IMR-90 (cell line): ENCODE data around the gene UNC5A. TPM values are rescaled to one million over a fixed set of nuclear protein-coding genes. Genes with fewer than 3 reads are reported as not detected.

Experiments used
- ATAC-seq: fragments of 200-7000 bp; cut with Tn5 transposase; 2 replicates; pipeline ENCODE4 v1.9.1; 2020; ENCODE audit warnings: low read depth, mild to moderate bottlenecking, moderate library complexity
- BruUV-seq: library from RNA; stranded (reverse); fragments of 400-500 nt; replicated peaks from 2 replicates; lab custom pipeline; 2021; lab: Mats Ljungman, UMichigan
- CTCF ChIA-PET: fragments of 300-600 bp; formaldehyde crosslinking; extraction: SDS; loops from one replicate; lab custom pipeline; 2021; ENCODE audit warnings: antibody characterized with exemption; lab: Yijun Ruan, JAX
- POLR2A ChIA-PET: fragments of 300-600 bp; sonication (Branson Sonifier 250); formaldehyde crosslinking; loops from one replicate; lab custom pipeline; 2022; ENCODE audit warnings: antibody characterized with exemption; ENCODE audit not compliant: unreplicated experiment; lab: Charles Lee
- DNase-seq: peaks from one replicate; pipeline ENCODE4 v3.0.0; 2013
- H2AFZ ChIP-seq: replicated peaks from 2 replicates; pipeline ENCODE3; 2013; ENCODE audit warnings: low read length, mild to moderate bottlenecking; ENCODE audit not compliant: poor library complexity
- H2AK5ac ChIP-seq: 2 replicates; pipeline ENCODE4 v1.6.1; 2013; ENCODE audit warnings: low read depth, low read length, inconsistent platforms
- H2AK9ac ChIP-seq: replicated peaks from 2 replicates; pipeline ENCODE3; 2013; ENCODE audit warnings: mild to moderate bottlenecking, low read depth, low read length, moderate library complexity; ENCODE audit not compliant: poor library complexity
- H2BK120ac ChIP-seq: 2 replicates; pipeline ENCODE4 v1.6.1; 2013; ENCODE audit warnings: low read depth, low read length, inconsistent platforms
- H2BK15ac ChIP-seq: 3 replicates; pipeline ENCODE4 v1.6.1; 2013; ENCODE audit warnings: low read depth, low read length, inconsistent platforms
- H2BK20ac ChIP-seq: 2 replicates; pipeline ENCODE4 v1.6.1; 2013; ENCODE audit warnings: low read depth, mild to moderate bottlenecking, inconsistent platforms, low read length, moderate library complexity
- H2BK5ac ChIP-seq: 2 replicates; pipeline ENCODE4 v1.6.1; 2013; ENCODE audit warnings: mild to moderate bottlenecking, low read depth, low read length, inconsistent platforms; ENCODE audit not compliant: poor library complexity, severe bottlenecking
- H3K14ac ChIP-seq: replicated peaks from 2 replicates; pipeline ENCODE4 v1.6.1; 2013; ENCODE audit warnings: low read depth, low read length, inconsistent platforms
- H3K18ac ChIP-seq: 2 replicates; pipeline ENCODE4 v1.6.1; 2013; ENCODE audit warnings: low read depth, low read length, control low read depth
- H3K23ac ChIP-seq: 2 replicates; pipeline ENCODE4 v1.6.1; 2013; ENCODE audit warnings: low read depth, low read length, inconsistent platforms
- H3K27ac ChIP-seq: 2 replicates; pipeline ENCODE4 v1.5.1; 2013; ENCODE audit warnings: mild to moderate bottlenecking, control low read depth, low read length; ENCODE audit not compliant: insufficient read depth
- H3K27me3 ChIP-seq: 2 replicates; pipeline ENCODE4 v1.6.1; 2013; ENCODE audit warnings: low read length; ENCODE audit not compliant: control insufficient read depth, insufficient read depth
- H3K36me3 ChIP-seq: 2 replicates; pipeline ENCODE4 v1.6.1; 2013; ENCODE audit warnings: low read length, mixed read lengths; ENCODE audit not compliant: control insufficient read depth, insufficient read depth
- H3K4ac ChIP-seq: 2 replicates; pipeline ENCODE4 v1.6.1; 2013; ENCODE audit warnings: low read depth, low read length, inconsistent platforms
- H3K4me1 ChIP-seq: 2 replicates; pipeline ENCODE4 v1.6.1; 2013; ENCODE audit warnings: low read length, mixed read lengths; ENCODE audit not compliant: control insufficient read depth, insufficient read depth
- H3K4me2 ChIP-seq: 2 replicates; pipeline ENCODE4 v1.6.1; 2013; ENCODE audit warnings: low read depth, mild to moderate bottlenecking, control low read depth, low read length, moderate library complexity
- H3K4me3 ChIP-seq: 2 replicates; pipeline ENCODE4 v1.5.1; 2013; ENCODE audit warnings: low read depth, mild to moderate bottlenecking, control low read depth, low read length, moderate library complexity; ENCODE audit not compliant: insufficient read depth
- H3K56ac ChIP-seq: 2 replicates; pipeline ENCODE4 v1.6.1; 2013; ENCODE audit warnings: low read length, inconsistent platforms; ENCODE audit not compliant: insufficient read depth; ENCODE audit errors: extremely low read depth
- H3K79me1 ChIP-seq, 2 experiments: 2 replicates each; pipeline ENCODE4 v1.6.1; 2013; ENCODE audit warnings: low read length in 2 of 2, inconsistent platforms in 1 of 2, low read depth in 1 of 2
- H3K9ac ChIP-seq: 2 replicates; pipeline ENCODE4 v1.6.1; 2013; ENCODE audit warnings: low read depth, low read length, control low read depth
- H3K9me1 ChIP-seq: 2 replicates; pipeline ENCODE4 v1.6.1; 2013; ENCODE audit warnings: low read length, inconsistent platforms; ENCODE audit not compliant: insufficient read depth
- H3K9me3 ChIP-seq: 2 replicates; pipeline ENCODE4 v1.6.1; 2013; ENCODE audit warnings: low read length; ENCODE audit not compliant: control insufficient read depth, insufficient read depth
- H4K20me1 ChIP-seq: 2 replicates; pipeline ENCODE4 v1.6.1; 2013; ENCODE audit warnings: low read length, inconsistent platforms; ENCODE audit not compliant: insufficient read depth
- H4K5ac ChIP-seq: 2 replicates; pipeline ENCODE4 v1.6.1; 2013; ENCODE audit warnings: mild to moderate bottlenecking, low read depth, low read length, control low read depth
- H4K8ac ChIP-seq, 2 experiments: 2 replicates each; pipeline ENCODE4 v1.6.1; 2013; ENCODE audit warnings: low read depth in 2 of 2, low read length in 2 of 2, control low read depth in 1 of 2, inconsistent platforms in 1 of 2
- H4K91ac ChIP-seq: 2 replicates; pipeline ENCODE4 v1.6.1; 2013; ENCODE audit warnings: low read depth, low read length, inconsistent platforms; ENCODE audit not compliant: insufficient read depth
- BHLHE40 ChIP-seq: fragments of 150-350 bp; IDR thresholded peaks from 2 replicates; pipeline ENCODE4 v1.6.1; 2016; ENCODE audit warnings: mild to moderate bottlenecking, low read depth, low read length
- CEBPB ChIP-seq: IDR thresholded peaks from 2 replicates; pipeline ENCODE4 v1.6.1; 2012; ENCODE audit warnings: low read depth, low read length, improper control_type of control experiment
- CHD1 ChIP-seq: IDR thresholded peaks from 2 replicates; pipeline ENCODE4 v1.6.1; 2012; ENCODE audit warnings: low read depth, low read length, improper control_type of control experiment
- FOS ChIP-seq: fragments of 150-350 bp; IDR thresholded peaks from 2 replicates; pipeline ENCODE4 v1.6.1; 2016; ENCODE audit warnings: low read depth, low read length
- MAFK ChIP-seq: IDR thresholded peaks from 2 replicates; pipeline ENCODE4 v1.6.1; 2012; ENCODE audit warnings: low read depth, low read length, improper control_type of control experiment
- MAZ ChIP-seq: IDR thresholded peaks from 2 replicates; pipeline ENCODE4 v1.6.1; 2012; ENCODE audit warnings: low read depth, mild to moderate bottlenecking, low read length, improper control_type of control experiment, moderate library complexity, borderline replicate concordance
- MXI1 ChIP-seq: IDR thresholded peaks from 2 replicates; pipeline ENCODE4 v1.6.1; 2012; ENCODE audit warnings: low read depth, mild to moderate bottlenecking, low read length, moderate library complexity, borderline replicate concordance
- NFE2L2 ChIP-seq: fragments of 150-350 bp; IDR thresholded peaks from 2 replicates; pipeline ENCODE4 v1.6.1; 2016; ENCODE audit warnings: low read depth, mild to moderate bottlenecking, low read length
- POLR2A ChIP-seq: IDR thresholded peaks from 2 replicates; pipeline ENCODE4 v1.6.1; 2012; ENCODE audit warnings: mild to moderate bottlenecking, low read depth, low read length
- RAD21 ChIP-seq: IDR thresholded peaks from 2 replicates; pipeline ENCODE4 v1.6.1; 2012; ENCODE audit warnings: low read length, improper control_type of control experiment
- RCOR1 ChIP-seq: IDR thresholded peaks from 2 replicates; pipeline ENCODE4 v1.6.1; 2012; ENCODE audit warnings: mild to moderate bottlenecking, low read length, improper control_type of control experiment; ENCODE audit not compliant: insufficient replicate concordance
- RFX5 ChIP-seq: IDR thresholded peaks from 2 replicates; pipeline ENCODE4 v1.8.0; 2012; ENCODE audit warnings: low read depth, mild to moderate bottlenecking, low read length, moderate library complexity
- SMC3 ChIP-seq: fragments of 150-350 bp; IDR thresholded peaks from 2 replicates; pipeline ENCODE4 v1.6.1; 2016; ENCODE audit warnings: low read depth, mild to moderate bottlenecking, antibody characterized with exemption, low read length, moderate library complexity
- WGBS, 2 experiments: methylation state at CpG; one replicate each; pipeline versions ENCODE4 v1.1.5 to v1.1.7; 2013; ENCODE audit warnings: missing lambda C conversion rate in 2 of 2; ENCODE audit not compliant: insufficient read length in 1 of 2; ENCODE audit errors: extremely low coverage in 2 of 2; 5-methylcytosine and 5-hydroxymethylcytosine counted together
- dilution Hi-C: fragments of 300-500 bp; cut with HindIII; formaldehyde crosslinking; loops from one replicate; pipeline ENCODE4 v1.14.3; 2018; ENCODE audit warnings: low sequenced_read_pairs; ENCODE audit not compliant: unreplicated experiment
- in situ Hi-C: fragments of 300-500 bp; cut with MboI; formaldehyde crosslinking; loops from 3 replicates; pipeline ENCODE4 v1.14.3; 2019; ENCODE audit warnings: low sequenced_read_pairs, inconsistent platforms, mixed read lengths
- intact Hi-C: fragments of 100-400 bp; cut with micrococcal nuclease; formaldehyde crosslinking; loops from 2 replicates; pipeline ENCODE4 v1.10.0; 2022
- polyA plus RNA-seq, 3 experiments: library from polyadenylated mRNA; depleted of rRNA; stranded (reverse); fragments of >200 nt; gene quantifications; 2 replicates each; pipeline ENCODE4 v1.2.3, GENCODE V29; 2012; ENCODE audit warnings: low replicate concordance in 1 of 3
- total RNA-seq: library from RNA; depleted of rRNA; stranded (reverse); fragments of >200 nt; gene quantifications from 2 replicates; pipeline ENCODE4 v1.2.3, GENCODE V29; 2012
- TF ChIP-seq, protein P1 (sequence below): fragments of 150-350 bp; IDR thresholded peaks from 2 replicates; pipeline ENCODE4 v1.6.1; 2016; ENCODE audit warnings: low read depth, mild to moderate bottlenecking, low read length, moderate library complexity, borderline replicate concordance
- TF ChIP-seq, protein P2 (sequence below): fragments of 150-350 bp; IDR thresholded peaks from 2 replicates; pipeline ENCODE4 v1.6.1; 2017; ENCODE audit warnings: mild to moderate bottlenecking, antibody characterized with exemption, low read length, low read depth
- TF ChIP-seq, protein P3 (sequence below): conservative IDR thresholded peaks from 2 replicates; pipeline ENCODE4 v1.5.1; 2012; ENCODE audit warnings: mild to moderate bottlenecking, low read depth, low read length, improper control_type of control experiment

The UNC5A gene
- total and polyA plus RNA-seq, 2 of the 4 experiments (the other 2 are of a cell fraction), result not detected

DNA sequence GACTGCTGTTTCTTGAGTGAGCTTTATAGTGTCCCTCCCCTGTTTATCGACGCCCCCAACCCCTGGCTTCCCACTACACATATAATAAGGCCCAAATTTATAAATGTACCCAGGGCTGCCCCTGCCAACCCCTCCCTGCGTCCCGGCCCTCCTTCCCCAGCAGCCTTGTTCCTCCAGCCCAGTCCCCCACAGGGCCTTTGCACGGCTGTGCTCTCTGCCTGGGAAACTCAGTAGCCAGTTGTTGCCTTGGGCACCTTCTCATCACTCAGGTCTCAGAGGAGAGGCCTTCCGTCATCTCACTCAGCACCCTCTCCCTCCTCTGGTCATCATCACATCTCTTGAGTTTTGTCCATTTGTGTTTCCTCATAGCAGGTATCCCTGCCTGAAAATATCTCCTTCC is 15.8 kb upstream of the UNC5A start:
- Histone ChIP-seq H2AK5ac (no peak overlapping the region), H3K23ac (no peak overlapping the region), H2AFZ (no peak overlapping the region), H4K20me1 (no peaks in the 10 kb centered on the region), H3K4ac (no peak overlapping the region), H3K56ac (no peak overlapping the region), H3K4me1 (no peaks in the 10 kb centered on the region), H2AK9ac (no peak overlapping the region), H3K9me3 (no peaks in the 10 kb centered on the region), H3K79me1 (no peaks in the 10 kb centered on the region), H2BK120ac (no peak overlapping the region), H2BK20ac (no peak overlapping the region), H3K27me3 (peaks cover 61% of the 10 kb centered on the region), H3K4me3 (no peak overlapping the region), H3K18ac (no peak overlapping the region), H3K36me3 (no peaks in the 10 kb centered on the region), H3K4me2 (no peak overlapping the region), H3K9ac (no peak overlapping the region), H4K5ac (no peak overlapping the region), H2BK5ac (no peak overlapping the region), H3K9me1 (no peaks in the 10 kb centered on the region; the same call in 1 of the 2 replicates), H4K8ac (no peak overlapping the region), H3K27ac (no peak overlapping the region), H2BK15ac (no peak overlapping the region), H3K14ac (no peak overlapping the region), H4K91ac (no peak overlapping the region)
- no TSS peak for BruUV-seq
- ChIA-PET POLR2A (no interaction called here), CTCF (no interaction called here)
- TF ChIP-seq RCOR1 (no peak), MAZ (no peak), MXI1 (no peak), FOS (no peak), SMC3 (no peak), NFE2L2 (no peak), RAD21 (no peak), POLR2A (no peak), CHD1 (no peak), RFX5 (no peak), CEBPB (no peak), BHLHE40 (no peak), MAFK (no peak)
- TF ChIP-seq, protein P1, sequence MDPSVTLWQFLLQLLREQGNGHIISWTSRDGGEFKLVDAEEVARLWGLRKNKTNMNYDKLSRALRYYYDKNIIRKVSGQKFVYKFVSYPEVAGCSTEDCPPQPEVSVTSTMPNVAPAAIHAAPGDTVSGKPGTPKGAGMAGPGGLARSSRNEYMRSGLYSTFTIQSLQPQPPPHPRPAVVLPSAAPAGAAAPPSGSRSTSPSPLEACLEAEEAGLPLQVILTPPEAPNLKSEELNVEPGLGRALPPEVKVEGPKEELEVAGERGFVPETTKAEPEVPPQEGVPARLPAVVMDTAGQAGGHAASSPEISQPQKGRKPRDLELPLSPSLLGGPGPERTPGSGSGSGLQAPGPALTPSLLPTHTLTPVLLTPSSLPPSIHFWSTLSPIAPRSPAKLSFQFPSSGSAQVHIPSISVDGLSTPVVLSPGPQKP, result no peak
- TF ChIP-seq, protein P2, sequence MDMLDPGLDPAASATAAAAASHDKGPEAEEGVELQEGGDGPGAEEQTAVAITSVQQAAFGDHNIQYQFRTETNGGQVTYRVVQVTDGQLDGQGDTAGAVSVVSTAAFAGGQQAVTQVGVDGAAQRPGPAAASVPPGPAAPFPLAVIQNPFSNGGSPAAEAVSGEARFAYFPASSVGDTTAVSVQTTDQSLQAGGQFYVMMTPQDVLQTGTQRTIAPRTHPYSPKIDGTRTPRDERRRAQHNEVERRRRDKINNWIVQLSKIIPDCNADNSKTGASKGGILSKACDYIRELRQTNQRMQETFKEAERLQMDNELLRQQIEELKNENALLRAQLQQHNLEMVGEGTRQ, result no peak
- TF ChIP-seq, protein P3, sequence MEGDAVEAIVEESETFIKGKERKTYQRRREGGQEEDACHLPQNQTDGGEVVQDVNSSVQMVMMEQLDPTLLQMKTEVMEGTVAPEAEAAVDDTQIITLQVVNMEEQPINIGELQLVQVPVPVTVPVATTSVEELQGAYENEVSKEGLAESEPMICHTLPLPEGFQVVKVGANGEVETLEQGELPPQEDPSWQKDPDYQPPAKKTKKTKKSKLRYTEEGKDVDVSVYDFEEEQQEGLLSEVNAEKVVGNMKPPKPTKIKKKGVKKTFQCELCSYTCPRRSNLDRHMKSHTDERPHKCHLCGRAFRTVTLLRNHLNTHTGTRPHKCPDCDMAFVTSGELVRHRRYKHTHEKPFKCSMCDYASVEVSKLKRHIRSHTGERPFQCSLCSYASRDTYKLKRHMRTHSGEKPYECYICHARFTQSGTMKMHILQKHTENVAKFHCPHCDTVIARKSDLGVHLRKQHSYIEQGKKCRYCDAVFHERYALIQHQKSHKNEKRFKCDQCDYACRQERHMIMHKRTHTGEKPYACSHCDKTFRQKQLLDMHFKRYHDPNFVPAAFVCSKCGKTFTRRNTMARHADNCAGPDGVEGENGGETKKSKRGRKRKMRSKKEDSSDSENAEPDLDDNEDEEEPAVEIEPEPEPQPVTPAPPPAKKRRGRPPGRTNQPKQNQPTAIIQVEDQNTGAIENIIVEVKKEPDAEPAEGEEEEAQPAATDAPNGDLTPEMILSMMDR, result no peak
- in situ Hi-C loops, result no loop called here
- intact Hi-C loops, result no loop called here
- dilution Hi-C loops, result no loop called here
- DNase-seq, result no peak
- ATAC-seq, result no peak
- 80% methylated on average over 5 of the region's 6 CpGs; no CpG with 5 or more reads in 1 of the 2 experiments for WGBS, 2 experiments
